ENCODE measurements around the gene CDKN1B. TPM values are rescaled to one million over a fixed set of nuclear protein-coding genes. Genes with fewer than 3 reads are reported as not detected.

Gene CDKN1B
- total and polyA plus RNA-seq, 2 of the 13 experiments (the other 11 are each of a cell fraction or from before 2014, with no cell fraction given): 20.1 to 37.2 TPM

DNA sequence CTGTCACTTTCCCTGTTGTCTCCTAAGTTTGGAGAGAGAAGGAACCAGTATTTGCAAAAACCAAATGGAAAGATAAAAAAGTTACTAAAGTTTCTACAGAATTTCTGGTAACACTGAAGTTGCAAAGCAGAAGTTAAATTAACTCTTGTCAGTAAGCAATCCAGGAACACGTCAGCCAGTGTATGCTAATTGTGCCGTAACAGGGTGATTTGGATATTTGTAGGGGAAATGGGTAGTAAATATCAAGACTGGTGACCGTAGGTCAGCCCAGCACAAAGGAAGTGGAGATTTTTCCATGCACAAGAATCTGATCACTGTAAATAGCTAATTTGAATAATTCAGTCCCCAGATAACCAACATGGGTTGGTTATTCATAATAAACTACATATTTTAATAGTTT lies 2.3 kb downstream of the CDKN1B start:
- ChIA-PET POLR2A (interaction anchor here (1.1 kb wide), 1 partner anchor 321 kb away, joined by 4 read pairs; no protein-coding TSS in a partner anchor), CTCF (ENCODE audit: low intra/inter-chr PET ratio, low total read pairs) (no interaction called here)
- H3K36me3 ChIP-seq (replicated peaks in 1 of 2; ENCODE audit: control insufficient read depth in 1 of 2, insufficient read depth in 2 of 2, low read length in 2 of 2): 0 out of 5 replicates have a peak, but pooled peaks cover 1 to 9% of the 10 kb centered on the region in 2 experiments
- intact Hi-C loops (cut with micrococcal nuclease; ENCODE audit: unreplicated experiment): loop anchor here (5.0 kb wide), 1 partner anchor 157 kb away; the partner anchor contains the start of gene DUSP16
- WGBS (ENCODE audit: low lambda C conversion rate): 5% methylated on average over 3 of the region's 3 CpGs
- peaks cover 77% of the 10 kb centered on the region for H3K79me2 ChIP-seq (ENCODE audit: insufficient read depth, low read length)
- H3K4me2 ChIP-seq (ENCODE audit: low read depth, low read length): peak overlapping the region; percentile 89
- BruUV-seq (replicated peaks): no TSS peak
- no peaks in the 10 kb centered on the region; a peak in 2 of 5 replicates for H3K27me3 ChIP-seq (ENCODE audit: control insufficient read depth in 1 of 2, insufficient read depth in 2 of 2, low read length in 2 of 2)
- H4K20me1 ChIP-seq (ENCODE audit: insufficient read depth, low read length): peaks cover 15% of the 10 kb centered on the region; the same call in 1 of the 2 replicates
- H3K9me3 ChIP-seq (ENCODE audit: low read length): no peaks in the 10 kb centered on the region
- H3K4me3 ChIP-seq (replicated peaks in 1 of 3; ENCODE audit: insufficient read depth in 1 of 3, low read depth in 2 of 3, low read length in 3 of 3): peak overlapping the region; percentile 92 to 96 (median 96); a peak in 5 of 6 replicates
- FAIRE-seq (no peak), ATAC-seq (no peak), DNase-seq (ENCODE audit: low spot score) (no peak)
- in situ Hi-C loops (cut with HindIII; ENCODE audit: extremely low pct_ligation_motif_present, low pct_unique_long_range_greater_than_20kb): loop anchor here (25.0 kb wide), 1 partner anchor 632 kb away; no protein-coding TSS in a partner anchor
- H3K27ac ChIP-seq (ENCODE audit: extremely low read length, insufficient read depth, low read length): peak overlapping the region; percentile 99
- peak overlapping the region; percentile 99 for H3K9ac ChIP-seq (ENCODE audit: insufficient read depth, low read depth, low read length)
- no peak overlapping the region for H2AFZ ChIP-seq (ENCODE audit: low read length)
- TF ChIP-seq RBAK (CRISPR knock-in tag; IDR thresholded peaks at IDR 0.05) (no peak), SAP130 (CRISPR knock-in tag; IDR thresholded peaks at IDR 0.05; ENCODE audit: low read depth) (peak; percentile 1; the same call in 1 of the 2 replicates), NFE2L2 (IDR thresholded peaks at IDR 0.05; ENCODE audit: low read length) (no peak), ZNF501 (CRISPR knock-in tag; IDR thresholded peaks at IDR 0.05) (no peak), RBFOX2 (IDR thresholded peaks at IDR 0.05; ENCODE audit: low read depth, low read length) (peak; percentile 57)
- peaks cover 46% of the 10 kb centered on the region for H3K4me1 ChIP-seq (ENCODE audit: insufficient read depth, low read length)

- WGBS (ENCODE audit: low lambda C conversion rate): 25% methylated on average over 4 of the region's 4 CpGs
- CTCF ChIA-PET (ENCODE audit: low intra/inter-chr PET ratio, low total read pairs): no interaction called here
- Histone ChIP-seq H3K79me2 (ENCODE audit: insufficient read depth, low read length) (peaks cover 77% of the 10 kb centered on the region), H3K9me3 (ENCODE audit: low read length) (no peaks in the 10 kb centered on the region), H3K27ac (ENCODE audit: extremely low read length, insufficient read depth, low read length) (peak overlapping the region; percentile 99), H4K20me1 (ENCODE audit: insufficient read depth, low read length) (peaks cover 15% of the 10 kb centered on the region; the same call in 1 of the 2 replicates), H3K4me1 (ENCODE audit: insufficient read depth, low read length) (peaks cover 43% of the 10 kb centered on the region), H3K4me3 (replicated peaks in 1 of 3; ENCODE audit: insufficient read depth in 1 of 3, low read depth in 2 of 3, low read length in 3 of 3) (peak overlapping the region; percentile 92 to 96 (median 96); a peak in 5 of 6 replicates), H3K9ac (ENCODE audit: insufficient read depth, low read depth, low read length) (peak overlapping the region; percentile 99), H2AFZ (ENCODE audit: low read length) (no peak overlapping the region), H3K27me3 (ENCODE audit: control insufficient read depth in 1 of 2, insufficient read depth in 2 of 2, low read length in 2 of 2) (no peaks in the 10 kb centered on the region; a peak in 2 of 5 replicates), H3K36me3 (replicated peaks in 1 of 2; ENCODE audit: control insufficient read depth in 1 of 2, insufficient read depth in 2 of 2, low read length in 2 of 2) (0 out of 5 replicates have a peak, but pooled peaks cover 1 to 9% of the 10 kb centered on the region in 2 experiments), H3K4me2 (ENCODE audit: low read depth, low read length) (peak overlapping the region; percentile 89)
- in situ Hi-C loops (cut with HindIII; ENCODE audit: extremely low pct_ligation_motif_present, low pct_unique_long_range_greater_than_20kb): loop anchor here (25.0 kb wide), 1 partner anchor 633 kb away; no protein-coding TSS in a partner anchor
- ATAC-seq (no peak), FAIRE-seq (no peak), DNase-seq (ENCODE audit: low spot score) (no peak)
- POLR2A ChIA-PET: no interaction called here
- BruUV-seq (replicated peaks): no TSS peak
- intact Hi-C loops (cut with micrococcal nuclease; ENCODE audit: unreplicated experiment): no loop called here
- TF ChIP-seq, protein P1, sequence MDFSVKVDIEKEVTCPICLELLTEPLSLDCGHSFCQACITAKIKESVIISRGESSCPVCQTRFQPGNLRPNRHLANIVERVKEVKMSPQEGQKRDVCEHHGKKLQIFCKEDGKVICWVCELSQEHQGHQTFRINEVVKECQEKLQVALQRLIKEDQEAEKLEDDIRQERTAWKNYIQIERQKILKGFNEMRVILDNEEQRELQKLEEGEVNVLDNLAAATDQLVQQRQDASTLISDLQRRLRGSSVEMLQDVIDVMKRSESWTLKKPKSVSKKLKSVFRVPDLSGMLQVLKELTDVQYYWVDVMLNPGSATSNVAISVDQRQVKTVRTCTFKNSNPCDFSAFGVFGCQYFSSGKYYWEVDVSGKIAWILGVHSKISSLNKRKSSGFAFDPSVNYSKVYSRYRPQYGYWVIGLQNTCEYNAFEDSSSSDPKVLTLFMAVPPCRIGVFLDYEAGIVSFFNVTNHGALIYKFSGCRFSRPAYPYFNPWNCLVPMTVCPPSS (IDR thresholded peaks at IDR 0.05): no peak
- TF ChIP-seq GATA4 (IDR thresholded peaks at IDR 0.05; ENCODE audit: borderline replicate concordance, low read depth) (no peak), ZNF124 (CRISPR knock-in tag; IDR thresholded peaks at IDR 0.05) (no peak), ZNF337 (CRISPR knock-in tag; IDR thresholded peaks at IDR 0.05; ENCODE audit: borderline replicate concordance, low read depth) (no peak), CHCHD3 (CRISPR knock-in tag; IDR thresholded peaks at IDR 0.05) (no peak), ZNF644 (CRISPR knock-in tag; IDR thresholded peaks at IDR 0.05; ENCODE audit: low read depth) (no peak), NR2F6 (IDR thresholded peaks at IDR 0.05) (no peak), NR2F6 (CRISPR knock-in tag; IDR thresholded peaks at IDR 0.05) (no peak), TP53 (CRISPR knock-in tag; conservative IDR thresholded peaks at IDR 0.05) (no peak)
- TF ChIP-seq, protein P2, sequence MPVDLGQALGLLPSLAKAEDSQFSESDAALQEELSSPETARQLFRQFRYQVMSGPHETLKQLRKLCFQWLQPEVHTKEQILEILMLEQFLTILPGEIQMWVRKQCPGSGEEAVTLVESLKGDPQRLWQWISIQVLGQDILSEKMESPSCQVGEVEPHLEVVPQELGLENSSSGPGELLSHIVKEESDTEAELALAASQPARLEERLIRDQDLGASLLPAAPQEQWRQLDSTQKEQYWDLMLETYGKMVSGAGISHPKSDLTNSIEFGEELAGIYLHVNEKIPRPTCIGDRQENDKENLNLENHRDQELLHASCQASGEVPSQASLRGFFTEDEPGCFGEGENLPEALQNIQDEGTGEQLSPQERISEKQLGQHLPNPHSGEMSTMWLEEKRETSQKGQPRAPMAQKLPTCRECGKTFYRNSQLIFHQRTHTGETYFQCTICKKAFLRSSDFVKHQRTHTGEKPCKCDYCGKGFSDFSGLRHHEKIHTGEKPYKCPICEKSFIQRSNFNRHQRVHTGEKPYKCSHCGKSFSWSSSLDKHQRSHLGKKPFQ (CRISPR knock-in tag; IDR thresholded peaks at IDR 0.05; ENCODE audit: insufficient replicate concordance): no peak
- TF ChIP-seq, protein P3, sequence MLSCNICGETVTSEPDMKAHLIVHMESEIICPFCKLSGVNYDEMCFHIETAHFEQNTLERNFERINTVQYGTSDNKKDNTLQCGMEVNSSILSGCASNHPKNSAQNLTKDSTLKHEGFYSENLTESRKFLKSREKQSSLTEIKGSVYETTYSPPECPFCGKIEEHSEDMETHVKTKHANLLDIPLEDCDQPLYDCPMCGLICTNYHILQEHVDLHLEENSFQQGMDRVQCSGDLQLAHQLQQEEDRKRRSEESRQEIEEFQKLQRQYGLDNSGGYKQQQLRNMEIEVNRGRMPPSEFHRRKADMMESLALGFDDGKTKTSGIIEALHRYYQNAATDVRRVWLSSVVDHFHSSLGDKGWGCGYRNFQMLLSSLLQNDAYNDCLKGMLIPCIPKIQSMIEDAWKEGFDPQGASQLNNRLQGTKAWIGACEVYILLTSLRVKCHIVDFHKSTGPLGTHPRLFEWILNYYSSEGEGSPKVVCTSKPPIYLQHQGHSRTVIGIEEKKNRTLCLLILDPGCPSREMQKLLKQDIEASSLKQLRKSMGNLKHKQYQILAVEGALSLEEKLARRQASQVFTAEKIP (CRISPR knock-in tag; IDR thresholded peaks at IDR 0.05; ENCODE audit: borderline replicate concordance): no peak
Measured at GRCh38 chr12:12720052-12720451, 2.9 kb downstream of the CDKN1B start.
